NCI-H2171 treated with DMSO at 0.1 percent for 48 hours (cell line): ENCODE data around the gene NABP2.

Source experiments
- DNase-seq: peaks from one replicate; lab custom pipeline; 2025; lab: John Stamatoyannopoulos, UW

NABP2 gene

DNA sequence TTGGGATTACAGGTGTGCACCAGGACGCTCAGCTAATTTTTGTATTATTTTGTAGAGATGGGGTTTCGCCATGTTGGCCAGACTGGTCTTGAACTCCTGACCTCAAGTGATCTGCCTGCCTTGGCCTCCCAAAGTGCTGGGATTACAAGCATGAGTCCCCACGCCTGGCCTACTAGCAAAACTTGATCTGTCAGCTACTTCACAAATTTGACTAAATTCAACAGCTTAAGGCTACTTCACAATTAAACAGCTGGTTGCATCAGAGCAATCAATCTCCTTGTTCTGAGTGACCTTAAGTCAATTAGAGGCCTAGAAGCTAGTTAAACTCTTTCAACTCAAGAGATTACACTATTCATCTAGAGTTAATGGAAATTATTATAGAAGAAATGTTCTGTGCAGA is 54.8 kb downstream of the NABP2 start:
- no peak for DNase-seq
